Measurements from ENCODE around the gene IFNG-AS1.

- TF ChIP-seq CTCF (IDR thresholded peaks at IDR 0.05 in 2 of 3, conservative IDR thresholded peaks at IDR 0.05 in 1 of 3; ENCODE audit: borderline replicate concordance in 1 of 3, insufficient read depth in 1 of 3, low read depth in 2 of 3, low read length in 2 of 3) (no peak), POLR2A (IDR thresholded peaks at IDR 0.05; ENCODE audit: borderline replicate concordance, extremely low read depth, insufficient read depth, insufficient read length) (no peak), EZH2 (IDR thresholded peaks at IDR 0.05) (no peak), SRF (IDR thresholded peaks at IDR 0.05; ENCODE audit: low read depth) (no peak), FOSL1 (IDR thresholded peaks at IDR 0.05; ENCODE audit: low read depth) (no peak), RAD21 (IDR thresholded peaks at IDR 0.05; ENCODE audit: low read depth) (no peak), TCF7L2 (IDR thresholded peaks at IDR 0.05; ENCODE audit: borderline replicate concordance, extremely low read depth, insufficient read depth, insufficient read length) (no peak), CEBPB (IDR thresholded peaks at IDR 0.05; ENCODE audit: low read depth) (no peak), SP1 (IDR thresholded peaks at IDR 0.05; ENCODE audit: low read depth) (no peak), ZFX (IDR thresholded peaks at IDR 0.05) (no peak), ATF3 (IDR thresholded peaks at IDR 0.05) (no peak), SIN3A (IDR thresholded peaks at IDR 0.05; ENCODE audit: low read depth) (no peak)
These were observed 74.8 kb downstream of the IFNG-AS1 start for GRCh38 chr12:68063900-68064590.
